ENCODE measurements around the gene CSTF1.

CSTF1 gene

DNA sequence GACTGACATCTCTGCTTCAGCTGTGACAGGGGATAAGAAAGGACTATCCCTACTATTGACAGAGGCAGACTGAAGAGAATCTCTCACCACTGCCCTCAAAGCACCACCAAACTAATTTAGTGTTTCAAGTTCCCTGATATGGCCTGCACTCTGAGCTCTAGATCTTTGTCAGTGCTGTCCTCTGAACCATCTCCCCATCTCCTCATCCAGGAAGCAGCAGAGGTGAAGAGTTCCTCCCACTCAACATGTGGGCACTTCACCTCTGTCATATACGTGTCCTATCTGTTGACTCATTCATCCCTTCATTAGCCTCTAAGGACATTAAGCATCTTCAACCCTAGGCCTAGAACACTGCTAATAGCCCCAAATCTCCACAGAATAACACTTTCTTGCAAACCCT is 19.6 kb upstream of the CSTF1 start:
- Histone ChIP-seq H3K4me1 (ENCODE audit: insufficient read depth, low read length) (no peaks in the 10 kb centered on the region), H3K27ac (ENCODE audit: low read depth, low read length) (no peak overlapping the region), H3K9ac (ENCODE audit: low read length) (no peak overlapping the region), H3K36me3 (ENCODE audit: insufficient read depth, low read length) (no peaks in the 10 kb centered on the region), H3K9me3 (ENCODE audit: low read length) (no peaks in the 10 kb centered on the region), H3K27me3 (ENCODE audit: control insufficient read depth in 1 of 2, insufficient read depth in 2 of 2, low read length in 2 of 2) (no peaks in the 10 kb centered on the region), H3K4me3 (ENCODE audit: low read depth in 1 of 2, low read length in 2 of 2) (no peak overlapping the region)

GRCh38 chr20:56373942-56374341 is 18.5 kb upstream of the CSTF1 start:
- Histone ChIP-seq H3K27me3 (ENCODE audit: control insufficient read depth in 1 of 2, insufficient read depth in 2 of 2, low read length in 2 of 2) (no peaks in the 10 kb centered on the region), H3K27ac (ENCODE audit: low read depth, low read length) (no peak overlapping the region), H3K9me3 (ENCODE audit: low read length) (no peaks in the 10 kb centered on the region), H3K4me3 (ENCODE audit: low read depth in 1 of 2, low read length in 2 of 2) (no peak overlapping the region), H3K9ac (ENCODE audit: low read length) (no peak overlapping the region), H3K36me3 (ENCODE audit: insufficient read depth, low read length) (no peaks in the 10 kb centered on the region), H3K4me1 (ENCODE audit: insufficient read depth, low read length) (no peaks in the 10 kb centered on the region)

DNA sequence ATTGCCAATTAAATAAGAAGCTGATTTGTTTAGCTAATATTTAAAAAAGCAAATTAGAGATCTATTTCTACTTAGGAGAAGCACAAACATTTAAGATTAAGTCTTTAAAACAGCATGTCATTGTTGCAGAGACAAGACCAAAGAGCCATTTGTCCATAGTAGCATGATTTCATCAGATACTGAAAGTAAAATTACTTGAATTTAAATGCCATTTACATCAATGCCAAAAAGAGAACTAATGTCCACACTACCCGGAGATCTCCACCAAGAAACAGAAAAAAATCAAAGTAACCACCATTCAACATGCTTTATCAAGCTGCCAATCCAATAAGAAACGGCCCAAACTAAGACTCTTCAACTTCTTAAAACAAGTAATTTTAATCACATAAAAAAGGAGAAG is 16.1 kb upstream of the CSTF1 start:
- H3K4me3 ChIP-seq (ENCODE audit: low read depth in 1 of 2, low read length in 2 of 2): no peak overlapping the region
- H3K27me3 ChIP-seq (ENCODE audit: control insufficient read depth in 1 of 2, insufficient read depth in 2 of 2, low read length in 2 of 2): no peaks in the 10 kb centered on the region
- H3K9me3 ChIP-seq (ENCODE audit: low read length): no peaks in the 10 kb centered on the region
- no peak overlapping the region for H3K9ac ChIP-seq (ENCODE audit: low read length)
- H3K27ac ChIP-seq (ENCODE audit: low read depth, low read length): no peak overlapping the region
- H3K36me3 ChIP-seq (ENCODE audit: insufficient read depth, low read length): no peaks in the 10 kb centered on the region
- no peaks in the 10 kb centered on the region for H3K4me1 ChIP-seq (ENCODE audit: insufficient read depth, low read length)

- no peak overlapping the region for H3K4me3 ChIP-seq (ENCODE audit: low read depth in 1 of 2, low read length in 2 of 2)
- H3K4me1 ChIP-seq (ENCODE audit: insufficient read depth, low read length): no peaks in the 10 kb centered on the region
- no peaks in the 10 kb centered on the region for H3K27me3 ChIP-seq (ENCODE audit: control insufficient read depth in 1 of 2, insufficient read depth in 2 of 2, low read length in 2 of 2)
- no peaks in the 10 kb centered on the region for H3K9me3 ChIP-seq (ENCODE audit: low read length)
- no peak overlapping the region for H3K27ac ChIP-seq (ENCODE audit: low read depth, low read length)
- H3K9ac ChIP-seq (ENCODE audit: low read length): no peak overlapping the region
- no peaks in the 10 kb centered on the region for H3K36me3 ChIP-seq (ENCODE audit: insufficient read depth, low read length)
Measured at GRCh38 chr20:56378386-56378785, 14.1 kb upstream of the CSTF1 start.

DNA sequence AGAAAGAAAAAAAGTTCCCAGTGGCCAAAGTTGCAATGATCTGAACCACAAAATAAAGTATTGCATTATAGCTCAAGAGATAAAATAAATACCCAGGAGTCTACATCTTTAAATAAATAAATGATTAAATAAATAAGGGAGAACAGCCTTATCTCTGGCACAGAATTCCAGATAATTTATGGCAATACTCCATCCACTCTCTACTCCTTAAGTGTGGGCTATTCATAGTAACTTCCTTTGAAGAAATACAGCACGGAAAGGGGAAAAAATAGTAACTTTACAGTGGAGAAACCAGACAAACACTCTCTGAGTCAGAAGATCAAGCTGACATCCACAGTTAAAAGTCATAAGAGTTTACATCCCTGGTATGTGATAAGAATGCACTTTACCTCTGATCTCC is 12.1 kb upstream of the CSTF1 start:
- H3K36me3 ChIP-seq (ENCODE audit: insufficient read depth, low read length): no peaks in the 10 kb centered on the region
- H3K27ac ChIP-seq (ENCODE audit: low read depth, low read length): no peak overlapping the region
- no peak overlapping the region for H3K9ac ChIP-seq (ENCODE audit: low read length)
- H3K9me3 ChIP-seq (ENCODE audit: low read length): no peaks in the 10 kb centered on the region
- no peaks in the 10 kb centered on the region for H3K4me1 ChIP-seq (ENCODE audit: insufficient read depth, low read length)
- H3K27me3 ChIP-seq (ENCODE audit: control insufficient read depth in 1 of 2, insufficient read depth in 2 of 2, low read length in 2 of 2): no peaks in the 10 kb centered on the region
- no peak overlapping the region for H3K4me3 ChIP-seq (ENCODE audit: low read depth in 1 of 2, low read length in 2 of 2)

DNA sequence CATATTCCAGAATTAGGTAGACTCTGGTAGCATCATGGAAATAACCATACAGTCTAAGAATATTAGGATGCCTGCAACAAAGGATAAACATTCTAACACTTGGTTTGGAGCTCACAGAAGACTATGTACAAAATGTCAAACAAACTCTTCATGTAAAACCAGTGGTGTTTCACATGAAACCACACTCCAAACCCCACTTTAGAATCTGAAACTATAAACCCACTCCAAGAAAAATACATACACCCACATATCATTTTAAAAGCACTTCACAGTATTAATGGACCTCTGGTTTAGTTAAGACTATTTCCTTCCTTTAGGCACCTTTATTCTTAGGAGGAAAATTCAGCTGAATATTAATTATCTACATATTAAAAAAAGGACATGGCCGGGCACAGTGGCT is 10.9 kb upstream of the CSTF1 start:
- H3K27me3 ChIP-seq (ENCODE audit: control insufficient read depth in 1 of 2, insufficient read depth in 2 of 2, low read length in 2 of 2): no peaks in the 10 kb centered on the region
- H3K27ac ChIP-seq (ENCODE audit: low read depth, low read length): no peak overlapping the region
- no peak overlapping the region for H3K9ac ChIP-seq (ENCODE audit: low read length)
- no peaks in the 10 kb centered on the region for H3K36me3 ChIP-seq (ENCODE audit: insufficient read depth, low read length)
- no peaks in the 10 kb centered on the region for H3K4me1 ChIP-seq (ENCODE audit: insufficient read depth, low read length)
- no peaks in the 10 kb centered on the region for H3K9me3 ChIP-seq (ENCODE audit: low read length)
- H3K4me3 ChIP-seq (ENCODE audit: low read depth in 1 of 2, low read length in 2 of 2): no peak overlapping the region

DNA sequence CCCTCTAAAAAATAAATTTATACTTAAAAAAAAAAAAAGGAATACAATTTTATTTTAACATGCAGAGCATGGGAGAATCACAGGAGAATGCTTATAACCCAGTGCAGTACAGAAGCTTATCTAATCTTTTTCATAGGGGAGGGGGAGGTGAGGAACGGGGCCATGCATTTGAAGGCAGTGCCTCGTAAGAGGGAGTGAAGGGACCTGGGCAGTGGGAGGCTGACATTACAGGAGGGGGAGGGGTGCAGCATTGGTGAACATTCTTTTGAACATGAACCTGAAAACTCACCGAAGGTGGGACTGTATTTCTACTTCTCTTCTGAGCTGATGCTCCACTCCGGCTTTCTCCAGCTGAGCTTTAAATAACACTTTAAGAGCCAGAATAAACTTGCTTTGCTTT is 9.7 kb upstream of the CSTF1 start:
- H3K4me1 ChIP-seq (ENCODE audit: insufficient read depth, low read length): no peaks in the 10 kb centered on the region
- no peak overlapping the region for H3K4me3 ChIP-seq (ENCODE audit: low read depth in 1 of 2, low read length in 2 of 2)
- H3K9me3 ChIP-seq (ENCODE audit: low read length): no peaks in the 10 kb centered on the region
- no peaks in the 10 kb centered on the region for H3K27me3 ChIP-seq (ENCODE audit: control insufficient read depth in 1 of 2, insufficient read depth in 2 of 2, low read length in 2 of 2)
- no peak overlapping the region for H3K27ac ChIP-seq (ENCODE audit: low read depth, low read length)
- no peaks in the 10 kb centered on the region for H3K36me3 ChIP-seq (ENCODE audit: insufficient read depth, low read length)
- no peak overlapping the region for H3K9ac ChIP-seq (ENCODE audit: low read length)

DNA sequence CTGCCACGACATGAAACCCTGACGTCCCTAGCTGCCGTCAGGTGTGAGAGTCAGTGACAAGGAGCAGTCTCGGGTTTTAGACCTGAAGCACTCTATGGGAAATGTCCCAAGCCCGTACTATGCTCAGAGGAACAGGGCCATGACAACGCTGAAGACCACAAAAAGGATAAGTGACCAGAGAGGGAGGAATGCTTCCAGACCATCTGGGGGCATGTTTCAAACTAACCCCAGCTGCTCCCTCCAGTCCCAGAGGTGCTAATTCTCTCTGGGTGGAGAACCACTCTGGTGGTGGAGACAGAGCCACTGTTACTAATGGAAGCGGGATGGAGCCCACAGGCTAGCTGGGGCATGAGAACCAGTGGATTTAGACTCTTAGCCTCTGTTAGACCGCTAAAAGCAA is 9.1 kb upstream of the CSTF1 start:
- Histone ChIP-seq H3K9ac (ENCODE audit: low read length) (no peak overlapping the region), H3K36me3 (ENCODE audit: insufficient read depth, low read length) (no peaks in the 10 kb centered on the region), H3K9me3 (ENCODE audit: low read length) (no peaks in the 10 kb centered on the region), H3K4me1 (ENCODE audit: insufficient read depth, low read length) (no peaks in the 10 kb centered on the region), H3K27me3 (ENCODE audit: control insufficient read depth in 1 of 2, insufficient read depth in 2 of 2, low read length in 2 of 2) (no peaks in the 10 kb centered on the region), H3K27ac (ENCODE audit: low read depth, low read length) (no peak overlapping the region), H3K4me3 (ENCODE audit: low read depth in 1 of 2, low read length in 2 of 2) (no peak overlapping the region)

DNA sequence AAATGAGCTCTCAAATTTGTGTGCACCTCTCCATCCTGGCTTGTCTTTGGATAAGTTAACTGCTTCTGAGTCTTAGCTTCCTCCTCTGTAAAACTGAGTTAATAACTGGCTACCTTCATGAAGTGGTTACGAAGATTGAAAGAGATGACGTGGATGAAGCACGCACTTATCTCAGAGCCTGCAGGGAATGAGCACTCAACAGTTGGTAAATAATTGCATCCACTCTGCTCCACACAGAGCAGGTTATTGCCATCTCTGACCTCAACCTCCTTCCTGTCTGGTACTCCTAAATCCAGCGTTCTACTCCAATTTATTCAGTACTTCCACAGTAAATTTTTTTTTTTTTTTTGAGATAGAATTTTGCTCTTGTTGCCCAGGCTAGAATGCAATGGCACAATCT is 7.3 kb upstream of the CSTF1 start:
- Histone ChIP-seq H3K4me1 (ENCODE audit: insufficient read depth, low read length) (no peaks in the 10 kb centered on the region), H3K4me3 (ENCODE audit: low read depth in 1 of 2, low read length in 2 of 2) (no peak overlapping the region), H3K27ac (ENCODE audit: low read depth, low read length) (no peak overlapping the region), H3K9ac (ENCODE audit: low read length) (no peak overlapping the region), H3K9me3 (ENCODE audit: low read length) (no peaks in the 10 kb centered on the region), H3K27me3 (ENCODE audit: control insufficient read depth in 1 of 2, insufficient read depth in 2 of 2, low read length in 2 of 2) (no peaks in the 10 kb centered on the region), H3K36me3 (ENCODE audit: insufficient read depth, low read length) (no peaks in the 10 kb centered on the region)

DNA sequence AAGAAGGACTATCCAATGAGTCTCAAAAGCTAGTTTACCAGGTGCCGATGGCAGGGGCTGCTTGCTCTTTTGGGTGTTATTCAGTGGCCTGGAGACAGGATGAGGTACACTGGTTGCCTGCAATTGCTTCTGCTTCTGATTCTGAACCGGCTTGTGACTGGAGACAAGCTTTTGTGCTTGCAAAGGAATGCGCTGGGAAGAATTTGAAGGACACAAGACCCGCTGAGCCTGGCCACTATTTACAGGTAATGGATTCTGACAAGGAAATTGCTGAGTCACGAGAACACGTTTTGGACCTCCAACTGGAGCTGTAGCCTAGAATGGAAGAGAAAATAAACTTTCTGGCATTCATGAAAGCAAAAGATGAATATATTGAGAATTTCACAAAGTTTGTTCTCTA is 6.2 kb upstream of the CSTF1 start:
- H3K9ac ChIP-seq (ENCODE audit: low read length): no peak overlapping the region
- peaks cover 4% of the 10 kb centered on the region for H3K4me1 ChIP-seq (ENCODE audit: insufficient read depth, low read length)
- no peaks in the 10 kb centered on the region for H3K27me3 ChIP-seq (ENCODE audit: control insufficient read depth in 1 of 2, insufficient read depth in 2 of 2, low read length in 2 of 2)
- H3K36me3 ChIP-seq (ENCODE audit: insufficient read depth, low read length): no peaks in the 10 kb centered on the region
- H3K9me3 ChIP-seq (ENCODE audit: low read length): no peaks in the 10 kb centered on the region
- no peak overlapping the region for H3K27ac ChIP-seq (ENCODE audit: low read depth, low read length)
- no peak overlapping the region for H3K4me3 ChIP-seq (ENCODE audit: low read depth in 1 of 2, low read length in 2 of 2)

- H3K27ac ChIP-seq (ENCODE audit: low read depth, low read length): no peak overlapping the region
- H3K4me1 ChIP-seq (ENCODE audit: insufficient read depth, low read length): peaks cover 16% of the 10 kb centered on the region
- H3K9ac ChIP-seq (ENCODE audit: low read length): no peak overlapping the region
- H3K4me3 ChIP-seq (ENCODE audit: low read depth in 1 of 2, low read length in 2 of 2): no peak overlapping the region
- H3K9me3 ChIP-seq (ENCODE audit: low read length): no peaks in the 10 kb centered on the region
- no peaks in the 10 kb centered on the region for H3K36me3 ChIP-seq (ENCODE audit: insufficient read depth, low read length)
- H3K27me3 ChIP-seq (ENCODE audit: control insufficient read depth in 1 of 2, insufficient read depth in 2 of 2, low read length in 2 of 2): no peaks in the 10 kb centered on the region
Measured at GRCh38 chr20:56388882-56389281, 3.6 kb upstream of the CSTF1 start.

DNA sequence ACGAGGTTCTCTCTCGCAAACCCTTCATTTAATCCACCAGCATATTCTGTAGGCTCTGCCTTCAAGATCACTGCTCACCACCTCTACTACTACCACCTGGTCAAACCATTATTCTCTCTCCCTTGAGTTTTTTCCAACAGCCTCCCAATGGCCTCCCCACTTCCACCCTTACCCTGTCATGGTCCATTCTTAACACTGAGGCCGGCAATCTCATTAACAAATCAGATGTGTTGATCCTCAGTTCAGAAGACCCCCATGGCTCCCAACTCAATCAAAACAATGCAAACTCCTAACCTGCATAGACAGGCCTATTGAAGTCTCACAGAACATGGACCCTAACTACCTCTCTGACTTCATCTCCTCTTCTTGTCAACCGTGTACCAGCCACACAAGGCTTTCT is 2.6 kb upstream of the CSTF1 start:
- Histone ChIP-seq H3K9ac (ENCODE audit: low read length) (no peak overlapping the region), H3K4me3 (ENCODE audit: low read depth in 1 of 2, low read length in 2 of 2) (no peak overlapping the region), H3K36me3 (ENCODE audit: insufficient read depth, low read length) (no peaks in the 10 kb centered on the region), H3K27ac (ENCODE audit: low read depth, low read length) (no peak overlapping the region), H3K9me3 (ENCODE audit: low read length) (no peaks in the 10 kb centered on the region), H3K4me1 (ENCODE audit: insufficient read depth, low read length) (peaks cover 18% of the 10 kb centered on the region), H3K27me3 (ENCODE audit: control insufficient read depth in 1 of 2, insufficient read depth in 2 of 2, low read length in 2 of 2) (no peaks in the 10 kb centered on the region)
